Inflammatory macrophage (primary cell): ENCODE measurements around the gene BMPER.

Experiments
- DNase-seq, 2 donors: peaks; one replicate each; pipeline ENCODE4 v3.0.0-alpha.2; 2020 to 2022

The BMPER gene

GRCh38 chr7:33971106-33971505 is 65.8 kb downstream of the BMPER start:
- no peak for DNase-seq

- no peak for DNase-seq
Measured at GRCh38 chr7:33973231-33974015, 68.1 kb downstream of the BMPER start.

GRCh38 chr7:33979300-33979806 is 74.0 kb downstream of the BMPER start:
- no peak for DNase-seq

- DNase-seq, result no peak
Measured at GRCh38 chr7:33979807-33980355, 74.5 kb downstream of the BMPER start.

- DNase-seq, result no peak
Measured at GRCh38 chr7:33981226-33981625, 75.9 kb downstream of the BMPER start.

GRCh38 chr7:33981671-33982424 is 76.5 kb downstream of the BMPER start:
- DNase-seq, result no peak

- no peak for DNase-seq
Measured at GRCh38 chr7:33982425-33982786, 77.1 kb downstream of the BMPER start.

GRCh38 chr7:33986451-33986850 is 81.1 kb downstream of the BMPER start:
- no peak for DNase-seq

GRCh38 chr7:33986951-33987947 is 81.9 kb downstream of the BMPER start:
- DNase-seq, result no peak

GRCh38 chr7:33996899-33997298 is 91.6 kb downstream of the BMPER start:
- DNase-seq, result no peak

- DNase-seq, result no peak
Measured at GRCh38 chr7:33998476-33998875, 93.1 kb downstream of the BMPER start.

GRCh38 chr7:34011017-34011695 is 105.8 kb downstream of the BMPER start:
- DNase-seq, result no peak

GRCh38 chr7:34011696-34012095 is 106.4 kb downstream of the BMPER start:
- DNase-seq, result no peak

GRCh38 chr7:34013421-34013820 is 108.1 kb downstream of the BMPER start:
- DNase-seq, result no peak

GRCh38 chr7:34015651-34016050 is 110.3 kb downstream of the BMPER start:
- no peak for DNase-seq

GRCh38 chr7:34016876-34017275 is 111.5 kb downstream of the BMPER start:
- no peak for DNase-seq

- no peak for DNase-seq
Measured at GRCh38 chr7:34019301-34019790, 114.0 kb downstream of the BMPER start.

GRCh38 chr7:34022626-34023025 is 117.3 kb downstream of the BMPER start:
- DNase-seq, result no peak

- no peak for DNase-seq
Measured at GRCh38 chr7:34025600-34025999, 120.3 kb downstream of the BMPER start.

- no peak for DNase-seq
Measured at GRCh38 chr7:34026481-34027190, 121.3 kb downstream of the BMPER start.

- no peak for DNase-seq
Measured at GRCh38 chr7:34031156-34031555, 125.8 kb downstream of the BMPER start.
